GM12878 (cell line): ENCODE results near the gene SLC6A7.

ENCODE experiments used
- BMI1 ChIP-seq: fragments of 450-650 bp; IDR thresholded peaks from 2 replicates; pipeline ENCODE4 v1.6.1; 2016; ENCODE audit warnings: mild to moderate bottlenecking, moderate library complexity, borderline replicate concordance
- BRCA1 ChIP-seq: IDR thresholded peaks from 2 replicates; pipeline ENCODE4 v1.6.1; 2011; ENCODE audit warnings: low read depth, low read length, improper control_type of control experiment
- EP300 ChIP-seq, 2 experiments: fragments of 150-350 bp in 1 of 2; IDR thresholded peaks; 2 replicates each; pipeline ENCODE4 v1.6.1; 2011 to 2012; ENCODE audit warnings: low read depth in 2 of 2, low read length in 2 of 2, borderline replicate concordance in 1 of 2, improper control_type of control experiment in 1 of 2, inconsistent platforms in 1 of 2; ENCODE audit not compliant: control insufficient read depth in 1 of 2
- EZH2 ChIP-seq: IDR thresholded peaks from 2 replicates; pipeline ENCODE4 v1.6.1; 2012; ENCODE audit warnings: low read depth, mild to moderate bottlenecking, control low read depth, inconsistent platforms, low read length, borderline replicate concordance; ENCODE audit not compliant: control insufficient read depth
- FOXM1 ChIP-seq: IDR thresholded peaks from 2 replicates; pipeline ENCODE4 v1.6.1; 2012; ENCODE audit warnings: low read depth, mild to moderate bottlenecking, inconsistent platforms, low read length, moderate library complexity
- HCFC1 ChIP-seq: fragments of 150-350 bp; IDR thresholded peaks from 2 replicates; pipeline ENCODE4 v1.6.1; 2014; ENCODE audit warnings: low read length
- POLR2AphosphoS5 ChIP-seq: IDR thresholded peaks from 2 replicates; pipeline ENCODE4 v1.6.1; 2011; ENCODE audit warnings: mild to moderate bottlenecking, low read length, inconsistent platforms
- SREBF2 ChIP-seq: IDR thresholded peaks from 2 replicates; pipeline ENCODE4 v1.6.1; 2012; ENCODE audit warnings: mild to moderate bottlenecking, low read length
- TF ChIP-seq, protein P1 (sequence below), 3 experiments: IDR thresholded peaks in 2 of 3; conservative IDR thresholded peaks in 1 of 3; 2 replicates each; pipeline ENCODE4 v1.5.1; 2011; ENCODE audit warnings: low read depth in 3 of 3, low read length in 3 of 3, mild to moderate bottlenecking in 3 of 3, control low read depth in 2 of 3, moderate library complexity in 2 of 3, inconsistent platforms in 1 of 3, mixed read lengths in 1 of 3; ENCODE audit not compliant: control insufficient read depth in 2 of 3, insufficient read depth in 1 of 3; ENCODE audit errors: extremely low read depth in 1 of 3

GRCh38 chr5:150168864-150169263 lies 21.0 kb upstream of the SLC6A7 start:
- TF ChIP-seq BRCA1 = no peak
- TF ChIP-seq, protein P1, sequence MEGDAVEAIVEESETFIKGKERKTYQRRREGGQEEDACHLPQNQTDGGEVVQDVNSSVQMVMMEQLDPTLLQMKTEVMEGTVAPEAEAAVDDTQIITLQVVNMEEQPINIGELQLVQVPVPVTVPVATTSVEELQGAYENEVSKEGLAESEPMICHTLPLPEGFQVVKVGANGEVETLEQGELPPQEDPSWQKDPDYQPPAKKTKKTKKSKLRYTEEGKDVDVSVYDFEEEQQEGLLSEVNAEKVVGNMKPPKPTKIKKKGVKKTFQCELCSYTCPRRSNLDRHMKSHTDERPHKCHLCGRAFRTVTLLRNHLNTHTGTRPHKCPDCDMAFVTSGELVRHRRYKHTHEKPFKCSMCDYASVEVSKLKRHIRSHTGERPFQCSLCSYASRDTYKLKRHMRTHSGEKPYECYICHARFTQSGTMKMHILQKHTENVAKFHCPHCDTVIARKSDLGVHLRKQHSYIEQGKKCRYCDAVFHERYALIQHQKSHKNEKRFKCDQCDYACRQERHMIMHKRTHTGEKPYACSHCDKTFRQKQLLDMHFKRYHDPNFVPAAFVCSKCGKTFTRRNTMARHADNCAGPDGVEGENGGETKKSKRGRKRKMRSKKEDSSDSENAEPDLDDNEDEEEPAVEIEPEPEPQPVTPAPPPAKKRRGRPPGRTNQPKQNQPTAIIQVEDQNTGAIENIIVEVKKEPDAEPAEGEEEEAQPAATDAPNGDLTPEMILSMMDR (IDR thresholded peaks at IDR 0.05 in 2 of 3, conservative IDR thresholded peaks at IDR 0.05 in 1 of 3; ENCODE audit: control insufficient read depth in 2 of 3, extremely low read depth in 1 of 3, insufficient read depth in 1 of 3, low read depth in 3 of 3, low read length in 3 of 3) = no peak
- no peak for TF ChIP-seq HCFC1
- no peak for TF ChIP-seq SREBF2
- TF ChIP-seq FOXM1 = no peak
- TF ChIP-seq BMI1 = no peak
- no peak for TF ChIP-seq POLR2AphosphoS5
- TF ChIP-seq EZH2 = no peak
- no peak for TF ChIP-seq EP300 (IDR thresholded peaks at IDR 0.05; ENCODE audit: borderline replicate concordance in 1 of 2, control insufficient read depth in 1 of 2, low read depth in 2 of 2, low read length in 2 of 2)
